OCI-LY7 (cell line): ENCODE measurements around the gene RCL1.

Source experiments
- CTCF ChIP-seq: fragments of 200-600 bp; sonication (generic); conservative IDR thresholded peaks from 2 replicates; pipeline ENCODE4 v1.5.1; 2014; ENCODE audit warnings: mild to moderate bottlenecking, antibody characterized with exemption, low read length, moderate library complexity, mixed read lengths
- EZH2phosphoT487 ChIP-seq: fragments of 200-600 bp; sonication (generic); IDR thresholded peaks from 2 replicates; pipeline ENCODE4 v1.6.1; 2018; ENCODE audit warnings: low read depth, borderline replicate concordance, mild to moderate bottlenecking, mixed run types, antibody characterized with exemption, low read length, moderate library complexity, mixed read lengths

GRCh38 chr9:4786599-4786998, 6.1 kb upstream of the RCL1 start:
- TF ChIP-seq CTCF (no peak), EZH2phosphoT487 (no peak)
